ENCODE data around the gene PRIMA1. TPM values are rescaled to one million over a fixed set of nuclear protein-coding genes. Genes with fewer than 3 reads are reported as not detected.

Gene PRIMA1
- total and polyA plus RNA-seq, 9 of the 15 experiments (the other 6 are each of a cell fraction or from before 2014, with no cell fraction given): not detected

DNA sequence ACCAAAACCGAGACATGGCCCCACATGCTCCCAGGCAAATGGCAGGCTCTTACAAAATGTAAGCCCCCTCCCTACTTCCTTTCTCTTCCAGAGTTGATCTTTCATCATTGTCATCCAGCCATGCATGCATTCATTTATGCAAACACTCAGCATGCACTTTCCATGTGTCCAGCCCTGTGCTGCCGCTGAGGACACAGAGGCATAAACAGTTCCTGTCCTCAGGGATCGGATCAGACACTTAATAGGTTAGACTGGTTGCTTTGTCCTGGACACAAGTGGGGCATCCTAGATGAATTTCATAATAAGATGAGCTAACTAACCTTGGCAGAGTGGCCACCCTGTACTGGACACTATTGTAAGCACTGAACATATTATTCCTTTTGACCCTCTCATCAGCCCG is 23.1 kb downstream of the PRIMA1 start:
- Histone ChIP-seq H3K36me3 (ENCODE audit: control insufficient read depth, insufficient read depth, low read length) (no peaks in the 10 kb centered on the region), H4K20me1 (replicated peaks; ENCODE audit: control insufficient read depth, insufficient read depth, low read length) (no peaks in the 10 kb centered on the region), H3K9me1 (ENCODE audit: control insufficient read depth, insufficient read depth, low read length) (no peaks in the 10 kb centered on the region), H3K4me3 (no peak overlapping the region), H3K4me2 (ENCODE audit: insufficient read depth, low read length) (no peak overlapping the region), H3K4me1 (replicated peaks in 1 of 2; ENCODE audit: control insufficient read depth in 2 of 2, insufficient read depth in 2 of 2, low read length in 2 of 2) (no peaks in the 10 kb centered on the region), H3K79me2 (ENCODE audit: control insufficient read depth, insufficient read depth, low read length) (no peaks in the 10 kb centered on the region), H3K27ac (ENCODE audit: extremely low read depth, low read depth, low read length) (no peak overlapping the region), H2AFZ (ENCODE audit: low read depth, low read length) (no peak overlapping the region), H3K9me3 (replicated peaks; ENCODE audit: control insufficient read depth, insufficient read depth, low read depth, low read length) (no peaks in the 10 kb centered on the region), H3K27me3 (ENCODE audit: control insufficient read depth in 2 of 2, insufficient read depth in 2 of 2, low read length in 2 of 2) (peaks cover 0 to 21% of the 10 kb centered on the region in 2 experiments; a peak in 2 of 5 replicates), H3K9ac (ENCODE audit: insufficient read depth in 1 of 2, low read depth in 2 of 2, low read length in 2 of 2) (no peak overlapping the region)
- DNase-seq (ENCODE audit: extremely low read depth in 1 of 4, low spot score in 3 of 4): no peak
- 0% methylated on average over 4 of the region's 4 CpGs for WGBS (ENCODE audit: insufficient coverage, low coverage, missing lambda C conversion rate)
- FAIRE-seq: no peak
- ChIA-PET CTCF (ENCODE audit: low intra/inter-chr PET ratio) (interaction anchor here (0.6 kb wide), 1 partner anchor 1423 kb away, joined by 4 read pairs; no protein-coding TSS in a partner anchor), POLR2A (no interaction called here)
- no TSS peak for BruUV-seq (replicated peaks)
- intact Hi-C loops (cut with micrococcal nuclease) (no loop called here), in situ Hi-C loops (cut with MboI) (no loop called here)
- no peak for ATAC-seq
- TF ChIP-seq MCM7 (IDR thresholded peaks at IDR 0.05): no peak
- no peak for TF ChIP-seq FOXK1 (CRISPR knock-in tag; IDR thresholded peaks at IDR 0.05; ENCODE audit: borderline replicate concordance)
- no peak for TF ChIP-seq ZEB2 (IDR thresholded peaks at IDR 0.05)
- TF ChIP-seq JUNB (CRISPR knock-in tag; conservative IDR thresholded peaks at IDR 0.05): no peak
- TF ChIP-seq, protein P1, sequence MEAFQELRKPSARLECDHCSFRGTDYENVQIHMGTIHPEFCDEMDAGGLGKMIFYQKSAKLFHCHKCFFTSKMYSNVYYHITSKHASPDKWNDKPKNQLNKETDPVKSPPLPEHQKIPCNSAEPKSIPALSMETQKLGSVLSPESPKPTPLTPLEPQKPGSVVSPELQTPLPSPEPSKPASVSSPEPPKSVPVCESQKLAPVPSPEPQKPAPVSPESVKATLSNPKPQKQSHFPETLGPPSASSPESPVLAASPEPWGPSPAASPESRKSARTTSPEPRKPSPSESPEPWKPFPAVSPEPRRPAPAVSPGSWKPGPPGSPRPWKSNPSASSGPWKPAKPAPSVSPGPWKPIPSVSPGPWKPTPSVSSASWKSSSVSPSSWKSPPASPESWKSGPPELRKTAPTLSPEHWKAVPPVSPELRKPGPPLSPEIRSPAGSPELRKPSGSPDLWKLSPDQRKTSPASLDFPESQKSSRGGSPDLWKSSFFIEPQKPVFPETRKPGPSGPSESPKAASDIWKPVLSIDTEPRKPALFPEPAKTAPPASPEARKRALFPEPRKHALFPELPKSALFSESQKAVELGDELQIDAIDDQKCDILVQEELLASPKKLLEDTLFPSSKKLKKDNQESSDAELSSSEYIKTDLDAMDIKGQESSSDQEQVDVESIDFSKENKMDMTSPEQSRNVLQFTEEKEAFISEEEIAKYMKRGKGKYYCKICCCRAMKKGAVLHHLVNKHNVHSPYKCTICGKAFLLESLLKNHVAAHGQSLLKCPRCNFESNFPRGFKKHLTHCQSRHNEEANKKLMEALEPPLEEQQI (IDR thresholded peaks at IDR 0.05): no peak
- TF ChIP-seq ZNF583 (CRISPR knock-in tag; IDR thresholded peaks at IDR 0.05): no peak
- no peak for TF ChIP-seq FUS (optimal IDR thresholded peaks at IDR 0.05; ENCODE audit: low read depth, low read length)
- no peak for TF ChIP-seq MCM5 (IDR thresholded peaks at IDR 0.05; ENCODE audit: low read depth)
- TF ChIP-seq NR2C1 (IDR thresholded peaks at IDR 0.05): no peak
- no peak for TF ChIP-seq NR2C1 (tag; IDR thresholded peaks at IDR 0.05)
- no peak for TF ChIP-seq NONO (IDR thresholded peaks at IDR 0.05; ENCODE audit: low read depth in 2 of 2, low read length in 1 of 2)
